HG03064 (cell line): ENCODE measurements around the gene GPR42.
"Not testable (repeated sequence)": the region's sequence is repeated elsewhere in the genome, so short reads cannot be mapped to it uniquely, and the experiment has no call there.

Source experiments
- ATAC-seq: cut with Tn5 transposase; IDR thresholded peaks from one replicate; pipeline ENCODE4 v1.9.1; 2021; ENCODE audit warnings: low read depth; ENCODE audit not compliant: unreplicated experiment

Gene GPR42

GRCh38 chr19:35346193-35347052 lies 24.4 kb upstream of the GPR42 start:
- ATAC-seq, result no peak

- peak; percentile 46 for ATAC-seq
Observed at GRCh38 chr19:35347171-35347929, 23.5 kb upstream of the GPR42 start, which contains the start of gene FFAR1. Gene FFAR1 (plus strand): TSS chr19:35347902. CDS start chr19:35351552, 3,650 bp downstream.

- ATAC-seq, result no peak
Observed at GRCh38 chr19:35347930-35348298, 23.0 kb upstream of the GPR42 start.

- ATAC-seq, result no peak
Observed at GRCh38 chr19:35348911-35349611, 21.8 kb upstream of the GPR42 start.

GRCh38 chr19:35349614-35350521 lies 21.0 kb upstream of the GPR42 start:
- ATAC-seq, result no peak

GRCh38 chr19:35350591-35350990 lies 20.3 kb upstream of the GPR42 start:
- ATAC-seq, result no peak

- ATAC-seq, result no peak
Observed at GRCh38 chr19:35351411-35352176, 19.3 kb upstream of the GPR42 start.

GRCh38 chr19:35352177-35352447 lies 18.8 kb upstream of the GPR42 start:
- ATAC-seq, result no peak

GRCh38 chr19:35352448-35353304 lies 18.2 kb upstream of the GPR42 start:
- ATAC-seq, result no peak

GRCh38 chr19:35353635-35354034 lies 17.2 kb upstream of the GPR42 start:
- no peak for ATAC-seq

- ATAC-seq, result no peak
Observed at GRCh38 chr19:35354898-35355297, 16.0 kb upstream of the GPR42 start.

- no peak for ATAC-seq
Observed at GRCh38 chr19:35355791-35356460, 14.9 kb upstream of the GPR42 start.

GRCh38 chr19:35357867-35358573 lies 12.8 kb upstream of the GPR42 start, which contains the start of gene FFAR3:
Gene FFAR3 (plus strand): TSS chr19:35358460. CDS start chr19:35358891, 431 bp downstream.
- ATAC-seq, result no peak

- not testable (repeated sequence) for ATAC-seq
Observed at GRCh38 chr19:35358834-35359233, 12.0 kb upstream of the GPR42 start.

GRCh38 chr19:35359395-35359794 lies 11.5 kb upstream of the GPR42 start:
- ATAC-seq, result not testable (repeated sequence)

- ATAC-seq, result not testable (repeated sequence)
Observed at GRCh38 chr19:35360081-35360480, 10.8 kb upstream of the GPR42 start.

GRCh38 chr19:35360880-35361420 lies 9.9 kb upstream of the GPR42 start:
- ATAC-seq, result no peak
